ENCODE data around the gene ARHGAP23. TPM values are rescaled to one million over a fixed set of nuclear protein-coding genes. Genes with fewer than 3 reads are reported as not detected.

The ARHGAP23 gene
- total RNA-seq, 1 donor from 2014 or later = 157 TPM

DNA sequence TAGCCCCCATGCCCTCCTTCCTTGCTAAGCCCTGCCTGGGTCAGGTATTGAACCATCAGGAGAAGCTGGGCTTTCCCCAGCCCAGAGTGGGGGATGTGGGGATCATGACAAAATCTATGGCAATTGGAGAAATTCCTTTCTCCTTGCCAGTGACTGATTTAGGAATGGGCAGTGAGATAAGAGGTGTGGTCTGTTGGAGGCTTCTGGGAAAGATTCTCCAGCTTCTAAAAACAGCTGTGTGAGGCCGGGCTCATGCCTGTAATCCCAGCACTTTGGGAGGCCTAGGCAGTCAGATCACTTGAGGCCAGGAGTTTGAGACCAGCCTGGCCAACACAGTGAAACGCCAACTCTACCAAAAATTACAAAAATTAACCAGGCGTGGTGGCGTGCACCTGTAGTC, 108.4 kb downstream of the ARHGAP23 start:
- H3K27me3 Mint-ChIP-seq (ENCODE audit: low read depth) = peaks cover 28% of the 10 kb centered on the region
- peaks cover 1% of the 10 kb centered on the region for H3K36me3 Mint-ChIP-seq (ENCODE audit: low read depth)
- no peak for DNase-seq (ENCODE audit: low spot score)
- H3K4me1 Mint-ChIP-seq (ENCODE audit: low read depth) = no peaks in the 10 kb centered on the region
- no peak overlapping the region for H3K4me3 Mint-ChIP-seq (ENCODE audit: unreplicated experiment)
- H3K9me3 Mint-ChIP-seq (ENCODE audit: low read depth) = no peaks in the 10 kb centered on the region
- TF ChIP-seq, protein P1, sequence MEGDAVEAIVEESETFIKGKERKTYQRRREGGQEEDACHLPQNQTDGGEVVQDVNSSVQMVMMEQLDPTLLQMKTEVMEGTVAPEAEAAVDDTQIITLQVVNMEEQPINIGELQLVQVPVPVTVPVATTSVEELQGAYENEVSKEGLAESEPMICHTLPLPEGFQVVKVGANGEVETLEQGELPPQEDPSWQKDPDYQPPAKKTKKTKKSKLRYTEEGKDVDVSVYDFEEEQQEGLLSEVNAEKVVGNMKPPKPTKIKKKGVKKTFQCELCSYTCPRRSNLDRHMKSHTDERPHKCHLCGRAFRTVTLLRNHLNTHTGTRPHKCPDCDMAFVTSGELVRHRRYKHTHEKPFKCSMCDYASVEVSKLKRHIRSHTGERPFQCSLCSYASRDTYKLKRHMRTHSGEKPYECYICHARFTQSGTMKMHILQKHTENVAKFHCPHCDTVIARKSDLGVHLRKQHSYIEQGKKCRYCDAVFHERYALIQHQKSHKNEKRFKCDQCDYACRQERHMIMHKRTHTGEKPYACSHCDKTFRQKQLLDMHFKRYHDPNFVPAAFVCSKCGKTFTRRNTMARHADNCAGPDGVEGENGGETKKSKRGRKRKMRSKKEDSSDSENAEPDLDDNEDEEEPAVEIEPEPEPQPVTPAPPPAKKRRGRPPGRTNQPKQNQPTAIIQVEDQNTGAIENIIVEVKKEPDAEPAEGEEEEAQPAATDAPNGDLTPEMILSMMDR (IDR thresholded peaks at IDR 0.05) = no peak
- no peak overlapping the region for H3K27ac Mint-ChIP-seq (ENCODE audit: unreplicated experiment)

DNA sequence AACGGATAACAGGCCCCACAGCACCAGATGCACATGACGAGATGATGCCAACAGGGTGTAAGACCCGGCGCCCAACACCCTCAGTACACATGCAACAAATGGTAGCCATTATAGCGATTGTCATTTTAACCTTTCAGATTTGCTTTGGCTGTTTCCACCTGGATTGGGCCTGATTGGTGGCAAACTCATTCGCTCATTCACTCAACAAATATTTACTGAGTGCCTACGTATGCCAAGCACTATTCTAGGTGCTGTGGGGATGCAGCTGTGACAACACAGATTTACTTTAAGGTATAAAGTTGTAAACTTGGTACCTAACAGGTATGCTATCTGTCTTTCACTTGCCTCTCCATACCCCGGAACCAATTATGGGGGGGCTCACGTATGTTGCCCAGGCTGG, 110.6 kb downstream of the ARHGAP23 start:
- TF ChIP-seq, protein P1 (IDR thresholded peaks at IDR 0.05) = no peak
- H3K4me3 Mint-ChIP-seq (ENCODE audit: unreplicated experiment) = no peak overlapping the region

DNA sequence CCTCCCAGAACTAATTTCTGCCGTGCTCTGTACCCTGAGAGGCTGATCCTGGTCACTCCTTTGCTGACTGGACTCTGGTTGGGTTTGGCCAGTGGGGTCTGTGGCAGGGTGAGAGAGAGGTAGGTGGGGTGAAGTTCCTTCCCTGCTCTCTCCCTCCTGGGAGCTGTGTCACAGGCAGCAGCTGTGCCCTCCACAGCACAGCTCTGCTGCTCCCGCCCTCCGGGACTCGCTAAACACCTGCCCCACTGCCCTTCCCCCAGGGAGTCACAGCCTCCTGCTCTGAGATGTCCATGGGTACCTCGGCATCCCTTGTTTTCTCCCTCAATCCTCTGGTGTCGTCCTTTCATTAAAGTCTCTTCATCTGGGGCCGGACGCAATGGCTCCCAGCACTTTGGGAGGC, 111.1 kb downstream of the ARHGAP23 start:
- no peak overlapping the region for H3K4me3 Mint-ChIP-seq (ENCODE audit: unreplicated experiment)
- no peak overlapping the region for H3K27ac Mint-ChIP-seq (ENCODE audit: unreplicated experiment)
- TF ChIP-seq, protein P1 (IDR thresholded peaks at IDR 0.05) = no peak
- H3K27me3 Mint-ChIP-seq (ENCODE audit: low read depth) = peaks cover 27% of the 10 kb centered on the region
- no peak for DNase-seq (ENCODE audit: low spot score)
- peaks cover 1% of the 10 kb centered on the region for H3K36me3 Mint-ChIP-seq (ENCODE audit: low read depth)
- H3K4me1 Mint-ChIP-seq (ENCODE audit: low read depth) = no peaks in the 10 kb centered on the region
- no peaks in the 10 kb centered on the region for H3K9me3 Mint-ChIP-seq (ENCODE audit: low read depth)

More for the DNA sequence above, 110.6 kb downstream of the ARHGAP23 start:
- H3K27me3 Mint-ChIP-seq (ENCODE audit: low read depth) = peaks cover 32% of the 10 kb centered on the region
- H3K9me3 Mint-ChIP-seq (ENCODE audit: low read depth) = no peaks in the 10 kb centered on the region
- H3K27ac Mint-ChIP-seq (ENCODE audit: unreplicated experiment) = no peak overlapping the region
- H3K4me1 Mint-ChIP-seq (ENCODE audit: low read depth) = no peaks in the 10 kb centered on the region
- peaks cover 1% of the 10 kb centered on the region for H3K36me3 Mint-ChIP-seq (ENCODE audit: low read depth)
- no peak for DNase-seq (ENCODE audit: low spot score)

DNA sequence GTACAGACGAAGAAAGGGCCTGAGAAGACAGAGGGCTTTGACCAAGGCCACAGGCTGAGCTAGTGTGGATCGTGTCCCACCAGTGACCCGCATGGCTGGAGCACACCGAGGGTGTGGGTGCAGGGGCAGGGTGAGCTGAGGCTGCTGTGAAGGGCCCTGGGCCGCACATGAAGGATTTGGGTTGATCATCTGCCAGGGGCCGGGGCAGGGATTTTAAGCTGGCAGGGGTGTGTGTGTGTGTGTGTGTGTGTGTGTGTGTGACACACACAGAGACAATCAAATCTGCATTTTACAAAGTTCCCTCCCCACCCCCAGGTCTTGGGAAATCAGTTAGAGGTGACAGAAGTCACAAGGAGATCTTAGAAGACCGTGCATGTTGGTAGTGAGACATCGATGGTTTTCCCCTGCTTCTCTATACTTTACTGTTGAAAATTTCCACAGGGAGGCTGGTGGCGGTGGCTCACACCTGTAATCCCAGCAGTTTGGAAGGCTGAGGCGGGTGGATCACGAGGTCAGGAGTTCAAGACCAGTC, 112.3 kb downstream of the ARHGAP23 start:
- no peaks in the 10 kb centered on the region for H3K4me1 Mint-ChIP-seq (ENCODE audit: low read depth)
- H3K36me3 Mint-ChIP-seq (ENCODE audit: low read depth) = peaks cover 1% of the 10 kb centered on the region
- no peak for DNase-seq (ENCODE audit: low spot score)
- no peak overlapping the region for H3K4me3 Mint-ChIP-seq (ENCODE audit: unreplicated experiment)
- H3K27me3 Mint-ChIP-seq (ENCODE audit: low read depth) = peaks cover 25% of the 10 kb centered on the region
- TF ChIP-seq, protein P1 (IDR thresholded peaks at IDR 0.05) = no peak
- H3K9me3 Mint-ChIP-seq (ENCODE audit: low read depth) = no peaks in the 10 kb centered on the region
- no peak overlapping the region for H3K27ac Mint-ChIP-seq (ENCODE audit: unreplicated experiment)

DNA sequence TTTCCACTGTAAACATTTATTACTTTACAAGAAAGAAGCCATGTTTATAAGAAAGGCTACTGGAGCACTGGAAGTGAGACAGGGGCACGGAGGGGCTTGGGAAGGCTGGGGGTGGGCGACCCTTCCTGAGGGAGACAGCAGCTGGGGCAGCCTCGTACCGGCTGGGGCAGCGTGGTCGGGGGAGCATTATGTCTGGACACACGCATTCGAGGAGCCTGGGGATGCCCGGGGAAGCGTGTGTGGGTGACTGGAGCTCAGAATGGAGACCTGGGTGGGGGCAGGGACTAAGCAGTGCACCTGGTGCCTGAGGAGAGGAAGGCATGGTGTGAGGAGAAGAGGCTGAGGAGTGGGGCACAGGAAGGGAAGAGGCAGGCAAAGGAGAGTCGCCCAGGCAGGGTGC, 113.0 kb downstream of the ARHGAP23 start:
- Mint-ChIP-seq H3K4me1 (ENCODE audit: low read depth) (no peaks in the 10 kb centered on the region), H3K27ac (ENCODE audit: unreplicated experiment) (no peak overlapping the region), H3K36me3 (ENCODE audit: low read depth) (peaks cover 1% of the 10 kb centered on the region), H3K4me3 (ENCODE audit: unreplicated experiment) (no peak overlapping the region), H3K9me3 (ENCODE audit: low read depth) (no peaks in the 10 kb centered on the region), H3K27me3 (ENCODE audit: low read depth) (peaks cover 18% of the 10 kb centered on the region)
- no peak for DNase-seq (ENCODE audit: low spot score)
- TF ChIP-seq, protein P1 (IDR thresholded peaks at IDR 0.05) = no peak

All from chondrocyte (in vitro differentiated cells).